Stimulated activated CD4-positive, alpha-beta T cell treated with anti-CD3 and anti-CD28 coated beads, Interleukin-15, amount 100 ng/mL, for 1 hour (primary cell): ENCODE measurements around the gene TMEM245.

Source experiments
- DNase-seq, 2 donors: peaks; one replicate each; pipeline ENCODE4 v3.0.0-alpha.2; 2020; ENCODE audit warnings: low read depth in 1 of 2, low spot score in 1 of 2

Gene TMEM245

DNA sequence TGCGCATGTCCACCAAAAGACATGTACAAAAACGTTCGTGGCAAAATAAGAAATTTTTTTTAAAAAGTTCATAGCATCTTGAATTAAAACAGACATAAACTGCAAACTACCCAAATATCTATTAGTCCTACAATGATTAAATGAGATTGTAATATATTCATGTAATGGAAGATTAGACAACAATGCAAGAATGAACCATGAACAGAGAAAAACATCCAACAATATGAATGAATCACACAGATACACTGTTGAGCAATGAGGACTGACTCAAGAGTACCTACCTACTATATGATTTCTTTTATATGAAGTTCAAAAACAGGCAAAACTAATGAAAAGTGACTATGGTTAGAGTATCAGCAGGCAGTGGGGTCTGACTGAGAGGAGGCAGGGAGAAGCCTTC, 88.5 kb downstream of the TMEM245 start:
- DNase-seq, result no peak

GRCh38 chr9:109030426-109030825, 89.3 kb downstream of the TMEM245 start:
- no peak for DNase-seq

DNA sequence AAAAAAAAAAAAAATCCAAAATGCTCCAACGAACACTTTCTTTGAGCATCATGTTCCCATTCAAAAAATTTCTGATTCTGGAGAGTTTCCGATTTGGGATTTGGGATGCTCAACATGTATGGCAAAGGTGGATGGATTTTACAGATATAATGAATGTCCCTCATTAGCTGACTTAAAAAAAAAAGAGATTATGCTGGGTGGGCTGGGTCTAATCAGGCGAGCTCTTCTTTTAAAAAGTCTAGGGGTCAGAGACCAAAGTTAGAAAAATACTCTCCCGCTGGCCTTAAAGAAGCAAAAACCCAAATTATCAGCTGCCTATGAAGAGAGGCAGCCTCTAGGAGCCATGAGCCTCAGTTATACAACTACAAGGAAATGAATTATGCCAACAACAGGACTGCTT, 91.3 kb downstream of the TMEM245 start:
- DNase-seq, result no peak

- no peak for DNase-seq
Measured at GRCh38 chr9:109027176-109027575, 92.6 kb downstream of the TMEM245 start.

GRCh38 chr9:109026306-109026705, 93.4 kb downstream of the TMEM245 start:
- DNase-seq, result no peak

GRCh38 chr9:109022873-109023272, 96.9 kb downstream of the TMEM245 start:
- no peak for DNase-seq

DNA sequence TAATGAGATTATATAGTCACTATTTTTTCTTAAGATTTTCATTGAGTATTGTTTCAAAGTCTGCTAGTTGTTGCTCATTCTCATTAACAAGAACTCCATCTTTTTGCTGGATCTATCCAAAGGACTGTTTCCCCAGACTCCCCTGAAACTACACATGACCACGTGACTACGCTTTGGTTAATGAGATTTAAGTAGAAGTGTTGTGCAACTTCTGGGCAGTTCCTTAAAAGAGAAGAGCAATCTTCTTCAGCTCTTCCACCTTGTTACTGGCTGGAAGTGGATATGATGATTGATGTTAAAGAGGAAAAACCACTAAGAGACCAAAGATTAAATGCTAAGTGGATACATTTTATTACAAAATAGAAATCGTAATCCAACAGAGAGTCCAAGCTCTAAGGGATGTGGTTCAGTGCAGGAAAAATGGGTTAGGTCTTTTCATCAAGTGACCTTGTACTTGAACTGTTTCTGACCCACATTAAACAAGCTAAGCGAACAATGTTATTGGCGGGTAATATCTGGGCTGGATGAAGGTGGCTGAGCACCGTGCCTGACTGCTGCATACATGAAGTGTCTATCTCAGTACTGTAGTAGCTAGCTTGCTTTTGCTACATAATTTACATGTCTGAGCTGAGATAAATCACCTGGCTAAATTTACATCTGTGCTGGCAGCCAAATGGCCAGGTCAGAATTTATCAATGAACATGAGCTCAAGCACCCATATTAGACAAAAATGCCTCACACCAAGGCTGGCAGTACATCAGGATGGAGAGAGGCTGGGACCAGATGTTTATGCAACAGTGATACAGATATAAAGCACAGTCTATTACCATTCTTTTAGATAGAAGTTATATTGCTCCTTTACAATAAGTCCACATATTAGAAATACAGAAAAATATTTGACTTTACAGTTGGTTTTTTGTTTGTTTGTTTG, 98.9 kb downstream of the TMEM245 start:
- no peak for DNase-seq

- DNase-seq, result no peak
Measured at GRCh38 chr9:109020113-109020512, 99.6 kb downstream of the TMEM245 start.

GRCh38 chr9:109019420-109019819, 100.3 kb downstream of the TMEM245 start:
- DNase-seq, result no peak

GRCh38 chr9:109017493-109017892, 102.3 kb downstream of the TMEM245 start:
- DNase-seq, result no peak

GRCh38 chr9:109017061-109017460, 102.7 kb downstream of the TMEM245 start:
- DNase-seq, result no peak

GRCh38 chr9:109016132-109016531, 103.6 kb downstream of the TMEM245 start:
- DNase-seq, result no peak

GRCh38 chr9:109014608-109015280, 105.0 kb downstream of the TMEM245 start:
- no peak for DNase-seq

DNA sequence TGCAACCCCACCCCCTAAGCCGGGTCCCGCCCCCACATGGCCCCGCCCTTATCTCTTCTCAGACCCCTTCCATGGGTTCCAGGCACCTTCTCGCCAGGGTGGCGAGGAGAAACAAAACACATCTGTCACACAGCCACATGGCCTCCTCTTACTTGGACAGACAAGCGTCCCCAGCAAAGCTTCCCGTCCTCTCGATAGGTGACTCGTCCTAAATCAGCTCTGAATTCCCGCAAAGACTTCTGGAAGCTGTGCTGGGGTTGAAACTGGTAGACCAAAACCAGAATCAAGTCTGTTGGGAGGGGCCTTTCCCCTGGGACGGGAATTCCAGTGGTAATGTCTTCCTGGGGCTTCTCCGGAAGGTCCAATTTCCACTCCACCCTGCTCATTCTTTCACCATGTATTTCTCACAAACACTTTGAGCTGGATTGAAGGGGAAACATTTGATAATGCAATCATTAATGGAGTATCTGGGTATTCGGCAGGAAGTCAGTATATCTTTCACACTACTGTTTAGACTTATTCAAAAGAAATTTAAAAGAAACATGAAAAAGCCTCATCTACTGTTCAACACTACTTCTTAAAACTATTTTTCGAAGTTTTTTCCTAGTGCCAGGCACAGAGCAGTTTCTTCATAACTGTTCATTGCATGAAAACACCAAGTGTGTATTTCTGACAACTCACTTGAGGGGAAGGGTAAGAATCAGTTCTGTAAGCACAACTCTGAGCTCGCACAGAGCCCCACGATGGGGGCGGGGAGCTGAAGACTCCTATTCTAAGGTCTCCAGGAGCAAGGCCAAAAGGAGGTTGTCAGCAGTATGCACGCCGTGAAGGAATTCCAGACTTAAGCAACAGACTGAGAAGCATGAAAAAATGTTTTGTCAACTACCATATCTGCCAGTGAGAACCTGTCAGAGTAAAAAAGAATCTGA, 105.8 kb downstream of the TMEM245 start:
- no peak for DNase-seq

DNA sequence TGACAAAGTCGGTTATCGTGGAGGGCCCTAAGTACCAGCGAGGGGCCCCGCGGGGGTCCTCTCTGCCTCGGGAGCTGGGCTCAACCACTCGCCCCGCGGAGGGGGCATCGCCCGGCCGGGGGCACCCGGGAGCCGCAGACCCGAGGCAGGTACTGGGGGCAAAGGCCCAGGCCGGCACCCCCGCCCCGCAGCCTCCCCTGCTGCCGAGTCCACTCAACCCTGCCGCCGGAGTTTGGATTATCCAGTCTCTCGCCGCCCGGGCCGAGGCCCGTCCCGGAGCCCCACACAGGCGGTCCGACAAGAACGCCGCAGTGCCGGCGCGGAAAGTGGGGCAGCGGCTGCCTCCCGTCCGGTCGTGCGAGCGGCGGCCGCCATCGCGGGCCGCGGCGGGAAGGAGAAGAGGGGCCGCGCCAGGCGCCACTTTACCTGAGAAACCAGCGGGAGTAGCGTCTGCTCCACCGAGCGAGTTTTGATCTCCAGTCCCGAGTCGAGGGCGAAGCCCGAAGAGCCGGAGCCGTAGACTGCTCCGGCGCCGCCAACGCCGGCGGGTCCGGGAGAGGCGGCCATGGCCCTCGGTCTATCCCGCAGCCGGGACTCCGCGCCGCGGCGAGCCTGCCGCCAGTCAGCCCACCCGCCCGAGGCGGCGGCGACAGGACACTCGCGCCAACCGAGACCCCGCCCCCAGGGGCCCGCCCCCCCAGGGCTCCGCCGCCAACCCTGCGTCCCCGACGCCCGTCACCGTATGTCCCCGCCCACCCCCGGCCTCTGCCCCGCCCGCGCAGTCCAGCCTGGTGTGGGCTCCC, 106.7 kb downstream of the TMEM245 start, which contains the start of gene CTNNAL1:
Gene CTNNAL1 (minus strand): TSS at position 624 of the 803 bp plus-strand sequence. CDS start 57 bp downstream, at position 567.
- peak; percentile 73 to 77 for DNase-seq

- peak; percentile 2 to 24 for DNase-seq
Measured at GRCh38 chr9:109012009-109012875, 107.5 kb downstream of the TMEM245 start.

DNA sequence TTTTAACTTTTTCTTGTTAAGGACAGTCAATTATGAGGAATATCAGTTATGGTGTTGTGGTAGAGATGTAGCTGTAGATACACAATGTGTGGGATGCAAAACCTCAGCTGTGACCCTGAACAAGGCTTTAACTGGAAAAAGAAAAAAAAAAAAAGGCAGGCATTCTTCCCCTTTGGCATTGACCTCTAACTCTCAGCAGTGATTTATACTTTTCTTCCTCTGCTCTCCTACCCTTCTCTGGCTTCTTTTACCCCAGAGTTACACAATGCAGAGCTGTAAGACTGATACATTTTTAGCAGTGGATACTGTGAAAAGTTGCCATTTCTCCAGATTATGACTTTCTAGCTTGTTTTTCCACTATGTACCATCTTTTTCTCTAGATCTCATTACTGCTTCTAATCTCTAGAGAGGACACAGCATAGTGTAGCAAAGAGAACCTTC, 108.5 kb downstream of the TMEM245 start:
- DNase-seq, result no peak

DNA sequence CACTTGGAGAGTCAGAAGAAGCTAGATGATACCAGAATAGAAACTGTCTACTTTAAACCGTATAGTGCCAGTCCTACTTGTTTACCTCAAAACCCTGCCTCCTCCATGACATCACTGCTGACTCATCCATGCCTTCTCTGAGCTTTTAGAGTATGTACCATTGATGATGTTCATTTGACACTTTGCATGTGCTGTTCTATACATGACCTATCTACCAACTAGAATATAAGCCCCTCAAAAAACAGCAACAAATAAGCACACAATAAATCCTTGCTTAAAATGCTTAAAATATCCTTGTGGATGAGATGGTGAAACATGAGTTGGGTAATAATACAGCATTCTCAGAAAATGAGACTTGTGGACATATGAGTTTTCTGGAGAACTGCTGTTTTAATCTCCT, 109.0 kb downstream of the TMEM245 start:
- peak in 1 of 2 donors; percentile 5 for DNase-seq

DNA sequence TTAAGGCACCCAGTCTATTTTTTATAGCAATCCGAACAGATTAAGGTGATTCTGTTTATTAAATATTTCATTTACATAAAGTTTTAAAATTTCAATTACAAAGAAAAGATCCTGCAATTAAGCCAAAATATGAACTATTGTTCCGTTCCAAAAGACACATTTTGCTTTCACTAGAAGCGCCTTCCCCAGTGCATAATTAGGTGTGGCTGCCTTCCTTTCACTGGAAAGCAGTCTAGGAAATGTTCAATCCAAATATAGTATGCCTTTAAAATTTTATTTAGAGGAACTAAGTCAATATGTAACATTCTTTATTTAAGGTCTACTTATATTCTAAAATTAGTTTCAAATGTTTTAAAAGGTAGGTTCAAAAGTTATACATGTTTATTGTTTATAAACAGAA, 114.1 kb downstream of the TMEM245 start:
- DNase-seq, result no peak
